Ovary (tissue), 3 donors: ENCODE data around the gene PJA1.

Experiments used
- EP300 ChIP-seq: sonication (generic); formaldehyde crosslinking; IDR thresholded peaks from one replicate; pipeline ENCODE4 v1.6.1; 2017; ENCODE audit warnings: antibody characterized with exemption
- POLR2A ChIP-seq: fragments of 450-650 bp; IDR thresholded peaks from one replicate; pipeline ENCODE4 v1.6.1; 2017; ENCODE audit warnings: antibody characterized with exemption, mild to moderate bottlenecking, moderate library complexity
- TF ChIP-seq, protein P1 (sequence below), 3 donors: fragments of 450-650 bp in 2 of 3; fragments of 200-600 bp in 1 of 3; IDR thresholded peaks; one replicate each; pipeline versions ENCODE4 v1.5.1 to v1.8.0; 2016 to 2022; ENCODE audit warnings: antibody characterized with exemption in 3 of 3, mild to moderate bottlenecking in 1 of 3
- donor health status: DM: no; HTN: no; CAD: no.

DNA sequence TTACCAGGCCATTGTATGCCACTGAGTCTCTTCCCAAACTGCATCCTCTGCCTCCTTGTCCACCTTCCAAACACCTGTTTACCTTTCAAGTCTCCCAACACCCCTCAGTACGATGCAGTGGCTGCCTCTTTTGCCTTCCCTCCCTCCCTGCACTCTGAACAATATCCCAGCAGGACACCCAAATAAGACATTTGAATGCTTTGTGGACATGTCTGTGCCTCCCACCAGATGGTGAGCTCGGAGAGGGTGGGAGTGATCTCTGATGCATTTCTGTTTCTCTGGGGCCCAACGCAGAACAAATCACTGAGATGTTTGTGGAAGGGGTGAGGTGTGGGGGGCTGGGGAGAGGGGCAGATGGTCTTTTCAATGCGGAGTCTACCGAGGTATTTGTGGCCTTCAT, 33.4 kb downstream of the PJA1 start:
- TF ChIP-seq, protein P1, sequence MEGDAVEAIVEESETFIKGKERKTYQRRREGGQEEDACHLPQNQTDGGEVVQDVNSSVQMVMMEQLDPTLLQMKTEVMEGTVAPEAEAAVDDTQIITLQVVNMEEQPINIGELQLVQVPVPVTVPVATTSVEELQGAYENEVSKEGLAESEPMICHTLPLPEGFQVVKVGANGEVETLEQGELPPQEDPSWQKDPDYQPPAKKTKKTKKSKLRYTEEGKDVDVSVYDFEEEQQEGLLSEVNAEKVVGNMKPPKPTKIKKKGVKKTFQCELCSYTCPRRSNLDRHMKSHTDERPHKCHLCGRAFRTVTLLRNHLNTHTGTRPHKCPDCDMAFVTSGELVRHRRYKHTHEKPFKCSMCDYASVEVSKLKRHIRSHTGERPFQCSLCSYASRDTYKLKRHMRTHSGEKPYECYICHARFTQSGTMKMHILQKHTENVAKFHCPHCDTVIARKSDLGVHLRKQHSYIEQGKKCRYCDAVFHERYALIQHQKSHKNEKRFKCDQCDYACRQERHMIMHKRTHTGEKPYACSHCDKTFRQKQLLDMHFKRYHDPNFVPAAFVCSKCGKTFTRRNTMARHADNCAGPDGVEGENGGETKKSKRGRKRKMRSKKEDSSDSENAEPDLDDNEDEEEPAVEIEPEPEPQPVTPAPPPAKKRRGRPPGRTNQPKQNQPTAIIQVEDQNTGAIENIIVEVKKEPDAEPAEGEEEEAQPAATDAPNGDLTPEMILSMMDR (IDR thresholded peaks at IDR 0.05), result no peak
- no peak for TF ChIP-seq EP300
- TF ChIP-seq POLR2A, result no peak
